GM13976 (cell line): ENCODE measurements around the gene ACTG1.

Source experiments
- DNase-seq: peaks from one replicate; pipeline ENCODE4 v3.0.0; 2012; ENCODE audit warnings: low spot score
- in situ Hi-C: fragments of 300-500 bp; cut with MboI; formaldehyde crosslinking; loops from one replicate; pipeline ENCODE4 v1.12.0; 2022; ENCODE audit warnings: low sequenced_read_pairs, mixed read lengths, inconsistent platforms; ENCODE audit not compliant: unreplicated experiment
- TF ChIP-seq, protein P1 (sequence below): IDR thresholded peaks from 2 replicates; pipeline ENCODE4 v1.5.1; 2012; ENCODE audit warnings: borderline replicate concordance, mild to moderate bottlenecking; ENCODE audit not compliant: insufficient read depth; ENCODE audit errors: extremely low read depth, missing control alignments, control extremely low read depth

ACTG1 gene

DNA sequence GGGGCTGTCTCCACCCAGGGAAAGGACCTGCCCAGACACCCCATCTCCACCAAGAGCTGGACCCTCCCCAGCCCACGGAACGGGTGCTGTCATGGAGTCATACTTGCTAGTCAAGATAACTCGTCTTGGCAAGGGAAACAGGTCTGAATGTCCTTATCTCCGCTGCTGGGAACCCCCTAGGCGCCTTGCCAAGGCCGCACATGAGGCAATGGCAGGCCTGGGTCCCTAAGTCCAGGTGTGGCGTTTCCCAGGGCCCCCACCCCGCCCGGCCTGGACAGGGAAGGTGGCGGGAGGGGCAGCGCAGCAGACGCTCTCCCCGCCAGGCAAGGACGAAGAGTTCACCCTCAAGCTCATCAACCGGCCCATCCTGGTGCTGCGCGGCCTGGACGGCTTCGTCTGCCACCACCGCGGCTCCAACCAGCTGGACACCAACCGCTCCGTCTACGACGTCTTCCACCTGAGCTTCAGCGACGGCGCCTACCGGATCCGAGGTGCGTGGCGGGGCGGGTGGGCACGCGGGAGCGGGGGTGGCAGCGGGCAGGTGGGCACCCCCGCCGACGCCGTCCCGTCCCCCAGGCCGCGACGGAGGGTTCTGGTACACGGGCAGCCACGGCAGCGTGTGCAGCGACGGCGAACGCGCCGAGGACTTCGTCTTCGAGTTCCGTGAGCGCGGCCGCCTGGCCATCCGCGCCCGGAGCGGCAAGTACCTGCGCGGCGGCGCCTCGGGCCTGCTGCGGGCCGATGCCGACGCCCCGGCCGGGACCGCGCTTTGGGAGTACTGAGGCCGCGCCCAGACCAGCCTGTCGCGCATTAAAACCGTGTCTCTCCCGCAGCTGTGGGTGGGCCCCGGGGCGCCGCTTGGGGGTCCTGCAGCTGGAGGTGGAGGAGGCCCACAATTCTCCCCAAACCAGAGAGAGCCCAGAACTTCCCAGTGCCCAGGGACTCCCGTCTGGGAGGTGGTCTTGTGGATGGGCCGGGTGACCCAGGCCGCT lies 24.0 kb upstream of the ACTG1 start:
- TF ChIP-seq, protein P1, sequence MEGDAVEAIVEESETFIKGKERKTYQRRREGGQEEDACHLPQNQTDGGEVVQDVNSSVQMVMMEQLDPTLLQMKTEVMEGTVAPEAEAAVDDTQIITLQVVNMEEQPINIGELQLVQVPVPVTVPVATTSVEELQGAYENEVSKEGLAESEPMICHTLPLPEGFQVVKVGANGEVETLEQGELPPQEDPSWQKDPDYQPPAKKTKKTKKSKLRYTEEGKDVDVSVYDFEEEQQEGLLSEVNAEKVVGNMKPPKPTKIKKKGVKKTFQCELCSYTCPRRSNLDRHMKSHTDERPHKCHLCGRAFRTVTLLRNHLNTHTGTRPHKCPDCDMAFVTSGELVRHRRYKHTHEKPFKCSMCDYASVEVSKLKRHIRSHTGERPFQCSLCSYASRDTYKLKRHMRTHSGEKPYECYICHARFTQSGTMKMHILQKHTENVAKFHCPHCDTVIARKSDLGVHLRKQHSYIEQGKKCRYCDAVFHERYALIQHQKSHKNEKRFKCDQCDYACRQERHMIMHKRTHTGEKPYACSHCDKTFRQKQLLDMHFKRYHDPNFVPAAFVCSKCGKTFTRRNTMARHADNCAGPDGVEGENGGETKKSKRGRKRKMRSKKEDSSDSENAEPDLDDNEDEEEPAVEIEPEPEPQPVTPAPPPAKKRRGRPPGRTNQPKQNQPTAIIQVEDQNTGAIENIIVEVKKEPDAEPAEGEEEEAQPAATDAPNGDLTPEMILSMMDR: no peak
- in situ Hi-C loops: no loop called here
- DNase-seq: no peak

DNA sequence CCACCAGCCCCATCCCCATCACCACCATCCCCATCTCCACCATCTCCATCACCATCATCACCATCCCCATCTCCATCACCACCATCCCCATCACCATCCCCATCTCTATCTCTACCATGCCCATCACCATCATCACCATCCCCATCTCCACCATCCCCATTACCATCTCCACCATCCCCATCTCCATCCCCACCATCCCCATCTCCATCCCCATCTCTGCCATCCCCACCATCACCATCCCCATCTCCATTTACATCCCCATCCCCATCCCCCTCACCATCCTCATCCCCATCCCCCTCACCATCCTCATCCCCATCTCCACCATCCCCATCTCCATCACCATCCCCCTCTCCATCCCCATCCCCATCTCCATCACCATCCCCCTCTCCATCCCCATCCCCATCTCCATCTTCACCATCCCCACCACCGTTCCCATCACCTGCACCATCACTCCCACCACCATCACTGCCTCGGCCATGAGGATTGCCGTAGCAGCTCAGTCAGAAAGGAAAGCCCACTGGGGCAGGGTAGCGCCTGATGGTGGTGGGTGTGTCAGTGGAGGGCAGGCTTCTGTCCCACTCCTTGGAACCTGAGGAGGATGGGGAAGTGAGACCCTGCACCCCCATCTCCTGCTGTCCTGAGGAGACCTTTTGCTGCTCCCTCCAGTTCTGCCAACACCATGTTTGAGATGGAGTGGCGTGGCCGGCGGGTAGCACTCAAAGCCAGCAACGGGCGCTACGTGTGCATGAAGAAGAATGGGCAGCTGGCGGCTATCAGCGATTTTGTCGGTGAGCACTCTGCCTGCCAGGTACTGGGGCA lies 23.1 kb upstream of the ACTG1 start:
- in situ Hi-C loops: no loop called here

DNA sequence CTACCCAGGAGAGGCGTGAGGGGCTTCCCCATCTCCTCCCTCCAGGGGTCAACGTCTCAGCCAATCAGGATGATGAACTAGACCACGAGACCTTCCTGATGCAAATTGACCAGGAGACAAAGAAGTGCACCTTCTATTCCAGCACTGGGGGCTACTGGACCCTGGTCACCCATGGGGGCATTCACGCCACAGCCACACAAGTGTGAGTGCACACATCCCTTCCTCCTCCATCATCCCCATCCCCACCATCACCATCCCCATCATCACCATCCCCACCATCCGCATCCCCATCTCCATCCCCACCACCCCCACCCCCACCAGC lies 22.4 kb upstream of the ACTG1 start:
- no peak for DNase-seq
- TF ChIP-seq, protein P1: no peak
- in situ Hi-C loops: no loop called here

More for the DNA sequence above, 23.1 kb upstream of the ACTG1 start:
- TF ChIP-seq, protein P1: no peak
- DNase-seq: no peak

- no peak for DNase-seq
- in situ Hi-C loops: no loop called here
- TF ChIP-seq, protein P1: no peak
These were observed 21.8 kb upstream of the ACTG1 start for GRCh38 chr17:81534157-81535006.

DNA sequence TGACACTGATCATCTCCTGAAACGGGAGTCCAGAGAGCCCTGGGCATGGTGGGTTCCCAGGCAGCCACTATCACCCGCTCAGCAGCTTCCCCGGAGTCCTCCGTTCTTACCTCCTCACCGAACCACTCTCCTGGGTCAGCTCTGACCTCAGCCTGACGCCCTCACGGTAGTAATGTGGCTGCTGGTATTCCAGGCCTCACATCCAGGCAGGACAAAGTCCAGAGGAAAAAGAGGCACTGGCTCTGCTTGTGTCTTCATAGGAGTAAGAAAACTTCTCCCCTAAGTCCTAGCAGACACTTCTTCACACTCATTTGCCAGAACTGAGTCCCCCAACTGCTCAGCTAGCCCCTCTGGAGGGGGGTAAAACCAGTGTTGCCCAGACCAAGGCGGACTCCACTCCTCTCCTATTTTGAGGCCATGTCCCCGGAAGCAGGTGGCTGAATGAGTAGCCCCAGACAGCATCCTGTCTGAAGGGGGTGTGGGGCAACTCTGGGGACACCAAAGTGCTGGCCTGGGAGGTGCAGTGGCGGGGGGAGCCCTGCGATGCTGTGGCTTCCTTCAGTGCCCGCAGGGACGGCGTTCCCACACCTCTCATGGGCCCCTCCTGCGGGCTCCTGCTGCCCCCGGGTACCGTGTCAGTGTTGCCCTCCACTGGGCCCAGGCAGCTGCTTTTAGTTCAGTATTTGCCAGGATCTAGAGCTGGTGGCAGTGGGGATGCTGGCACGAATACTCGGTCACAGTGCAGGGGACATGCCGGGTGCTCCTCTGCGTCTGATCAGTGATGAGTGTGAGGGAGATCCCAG lies 20.9 kb upstream of the ACTG1 start:
- no peak for DNase-seq
- in situ Hi-C loops: no loop called here
- TF ChIP-seq, protein P1: no peak
